Measurements from ENCODE around the gene MTIF3.

DNA sequence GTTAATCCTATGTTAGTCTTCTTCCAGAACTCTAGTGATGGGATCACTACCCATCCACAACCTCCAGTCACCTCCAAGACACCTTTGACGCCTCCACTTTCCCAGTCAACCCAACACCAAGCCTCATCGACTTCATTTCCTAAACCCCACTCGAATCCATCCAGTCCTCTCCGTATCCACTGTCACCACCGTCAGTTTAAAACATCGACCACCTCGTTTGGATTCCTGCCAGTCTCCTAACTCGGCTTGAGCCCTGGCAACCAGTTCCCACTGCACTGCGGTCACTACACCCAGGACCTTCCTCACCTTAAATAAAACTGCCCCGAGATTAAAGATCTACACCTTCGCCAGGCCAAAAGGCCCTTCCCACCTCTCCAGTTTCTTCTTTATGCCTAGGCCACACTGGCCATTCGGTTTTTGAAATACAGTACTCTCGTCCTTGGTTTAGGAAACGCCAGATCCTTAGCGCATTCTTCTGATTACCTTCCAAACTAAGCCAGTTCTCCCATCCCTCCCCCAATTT is 1.2 kb downstream of the MTIF3 start:
- TF ChIP-seq EP300 (IDR thresholded peaks at IDR 0.05) (no peak), POLR2A (IDR thresholded peaks at IDR 0.05) (no peak)

Data from ovary (tissue), 1 donor.